ENCODE results near the gene RCL1. TPM values are rescaled to one million over a fixed set of nuclear protein-coding genes. Genes with fewer than 3 reads are reported as not detected.
"Not testable (repeated sequence)": the region's sequence is repeated elsewhere in the genome, so short reads cannot be mapped to it uniquely, and the experiment has no call there.

Gene RCL1
- total RNA-seq, 1 donor: 10.4 TPM

GRCh38 chr9:4794691-4795090, 1.9 kb downstream of the RCL1 start:
- no peak for TF ChIP-seq CTCF (IDR thresholded peaks at IDR 0.05; ENCODE audit: insufficient read depth, low read depth, low read length)
- H3K4me3 ChIP-seq (ENCODE audit: low read depth, low read length): no peak overlapping the region
- DNase-seq (ENCODE audit: low read depth): no peak

- H3K4me3 ChIP-seq (ENCODE audit: low read depth, low read length); DNase-seq (ENCODE audit: low read depth): not testable (repeated sequence)
These were observed 2.4 kb downstream of the RCL1 start for GRCh38 chr9:4795108-4795507.

- no peak for TF ChIP-seq CTCF (IDR thresholded peaks at IDR 0.05; ENCODE audit: insufficient read depth, low read depth, low read length)
- H3K4me3 ChIP-seq (ENCODE audit: low read depth, low read length): no peak overlapping the region
- no peak for DNase-seq (ENCODE audit: low read depth)
These were observed 3.8 kb downstream of the RCL1 start for GRCh38 chr9:4796530-4796929.

- no peak overlapping the region for H3K4me3 ChIP-seq (ENCODE audit: low read depth, low read length)
- peak; percentile 89 for TF ChIP-seq CTCF (IDR thresholded peaks at IDR 0.05; ENCODE audit: insufficient read depth, low read depth, low read length)
- peak; percentile 54 for DNase-seq (ENCODE audit: low read depth)
These were observed 4.5 kb downstream of the RCL1 start for GRCh38 chr9:4796988-4797853.

- no peak overlapping the region for H3K4me3 ChIP-seq (ENCODE audit: low read depth, low read length)
- no peak for DNase-seq (ENCODE audit: low read depth)
- TF ChIP-seq CTCF (IDR thresholded peaks at IDR 0.05; ENCODE audit: insufficient read depth, low read depth, low read length): no peak
These were observed 5.1 kb downstream of the RCL1 start for GRCh38 chr9:4797854-4798150.

GRCh38 chr9:4798281-4799032, 5.7 kb downstream of the RCL1 start:
- no peak for TF ChIP-seq CTCF (IDR thresholded peaks at IDR 0.05; ENCODE audit: insufficient read depth, low read depth, low read length)
- no peak overlapping the region for H3K4me3 ChIP-seq (ENCODE audit: low read depth, low read length)
- DNase-seq (ENCODE audit: low read depth): no peak

GRCh38 chr9:4799033-4799430, 6.3 kb downstream of the RCL1 start:
- no peak for DNase-seq (ENCODE audit: low read depth)
- H3K4me3 ChIP-seq (ENCODE audit: low read depth, low read length): no peak overlapping the region
- TF ChIP-seq CTCF (IDR thresholded peaks at IDR 0.05; ENCODE audit: insufficient read depth, low read depth, low read length): no peak

Data from fibroblast of villous mesenchyme (primary cell).